Ascending aorta (tissue), 2 donors: ENCODE results near the gene SEMA4B. TPM values are rescaled to one million over a fixed set of nuclear protein-coding genes. Genes with fewer than 3 reads are reported as not detected.

Experiments
- DNase-seq, 2 donors: peaks; one replicate each; pipeline ENCODE4 v3.0.0-alpha.2; 2019; ENCODE audit warnings: low spot score in 2 of 2
- H3K27ac ChIP-seq, 2 donors: fragments of 200-600 bp; sonication (generic); one replicate each; pipeline ENCODE4 v1.5.1; 2016 to 2017; ENCODE audit warnings: mild to moderate bottlenecking in 1 of 2
- H3K27me3 ChIP-seq: fragments of 200-600 bp; sonication (generic); one replicate; pipeline ENCODE4 v1.5.1; 2017
- H3K36me3 ChIP-seq, 2 donors: fragments of 200-600 bp; sonication (generic); one replicate each; pipeline ENCODE4 v1.5.1; 2016
- H3K4me1 ChIP-seq, 2 donors: fragments of 200-600 bp; sonication (generic); one replicate each; pipeline ENCODE4 v1.5.1; 2016 to 2017; ENCODE audit warnings: mild to moderate bottlenecking in 1 of 2
- H3K4me3 ChIP-seq, 2 donors: fragments of 200-600 bp; sonication (generic); one replicate each; pipeline ENCODE4 v1.5.1; 2016 to 2017; ENCODE audit warnings: mild to moderate bottlenecking in 1 of 2
- H3K9me3 ChIP-seq, 2 donors: fragments of 200-600 bp; sonication (generic); one replicate each; pipeline ENCODE4 v1.5.1; 2016
- intact Hi-C: fragments of 100-400 bp; cut with DNase I; formaldehyde crosslinking; loops from one replicate; pipeline ENCODE4 v1.15.1; 2023
- total RNA-seq: library from RNA; depleted of rRNA; stranded (reverse); fragments of >200 nt; gene quantifications from one replicate; pipeline ENCODE4 v1.1.0, GENCODE V29; 2016
- TF ChIP-seq, protein P1 (sequence below), 3 experiments: fragments of 200-600 bp in 2 of 3; fragments of 450-650 bp in 1 of 3; sonication (generic) in 2 of 3; IDR thresholded peaks; one replicate each; pipeline ENCODE4 v1.5.1; 2016 to 2019; ENCODE audit warnings: antibody characterized with exemption in 3 of 3, mild to moderate bottlenecking in 1 of 3, moderate library complexity in 1 of 3

The SEMA4B gene
- total RNA-seq, 1 donor from 2014 or later, result 51.2 TPM

GRCh38 chr15:90165157-90165556 is 36.0 kb upstream of the SEMA4B start:
- no peak for DNase-seq
- H3K27ac ChIP-seq, result peak overlapping the region; percentile 6 to 79

DNA sequence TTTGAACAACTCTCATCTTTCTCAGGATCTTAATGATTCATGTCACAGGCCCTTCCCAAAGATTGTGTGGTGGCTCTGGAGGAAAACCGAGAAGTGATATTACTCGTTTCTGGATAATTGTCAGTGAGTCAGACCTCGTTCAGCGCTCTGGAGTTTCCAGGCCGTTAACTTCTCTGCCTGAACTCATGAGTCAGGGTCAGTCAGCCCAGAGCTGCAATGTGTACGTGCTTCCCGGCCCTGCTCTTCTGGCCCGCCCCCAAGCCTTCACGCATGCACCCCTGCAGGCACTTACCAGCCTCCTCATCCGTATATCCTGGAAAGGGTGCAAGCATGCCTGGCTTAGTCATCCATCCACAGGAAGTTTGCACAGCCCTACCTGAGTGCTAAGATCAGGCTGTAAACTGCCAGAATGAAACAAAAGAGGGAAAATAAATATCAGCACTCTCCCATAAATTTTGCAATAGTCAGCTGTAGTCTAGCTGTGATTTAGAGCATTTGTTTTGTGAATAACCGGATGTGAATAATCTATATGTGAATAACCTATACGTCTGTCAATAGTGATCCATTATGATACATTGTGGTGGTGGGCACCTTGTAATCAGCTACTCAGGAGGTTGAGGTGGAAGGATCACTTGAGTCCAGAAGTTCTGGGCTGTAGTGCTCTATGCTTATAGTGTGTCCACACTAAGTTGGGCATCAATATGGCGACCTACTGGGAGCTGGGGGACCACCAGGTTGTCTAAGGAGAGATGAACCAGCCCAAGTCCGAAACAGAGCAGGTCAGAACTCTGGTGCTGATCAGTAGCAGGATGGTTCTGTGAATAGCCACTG is 35.3 kb upstream of the SEMA4B start:
- H3K27ac ChIP-seq, result peak overlapping the region; percentile 6 to 79
- H3K27me3 ChIP-seq, result no peaks in the 10 kb centered on the region
- H3K36me3 ChIP-seq, result no peaks in the 10 kb centered on the region
- H3K4me3 ChIP-seq, result no peak overlapping the region
- TF ChIP-seq, protein P1, sequence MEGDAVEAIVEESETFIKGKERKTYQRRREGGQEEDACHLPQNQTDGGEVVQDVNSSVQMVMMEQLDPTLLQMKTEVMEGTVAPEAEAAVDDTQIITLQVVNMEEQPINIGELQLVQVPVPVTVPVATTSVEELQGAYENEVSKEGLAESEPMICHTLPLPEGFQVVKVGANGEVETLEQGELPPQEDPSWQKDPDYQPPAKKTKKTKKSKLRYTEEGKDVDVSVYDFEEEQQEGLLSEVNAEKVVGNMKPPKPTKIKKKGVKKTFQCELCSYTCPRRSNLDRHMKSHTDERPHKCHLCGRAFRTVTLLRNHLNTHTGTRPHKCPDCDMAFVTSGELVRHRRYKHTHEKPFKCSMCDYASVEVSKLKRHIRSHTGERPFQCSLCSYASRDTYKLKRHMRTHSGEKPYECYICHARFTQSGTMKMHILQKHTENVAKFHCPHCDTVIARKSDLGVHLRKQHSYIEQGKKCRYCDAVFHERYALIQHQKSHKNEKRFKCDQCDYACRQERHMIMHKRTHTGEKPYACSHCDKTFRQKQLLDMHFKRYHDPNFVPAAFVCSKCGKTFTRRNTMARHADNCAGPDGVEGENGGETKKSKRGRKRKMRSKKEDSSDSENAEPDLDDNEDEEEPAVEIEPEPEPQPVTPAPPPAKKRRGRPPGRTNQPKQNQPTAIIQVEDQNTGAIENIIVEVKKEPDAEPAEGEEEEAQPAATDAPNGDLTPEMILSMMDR (IDR thresholded peaks at IDR 0.05), result no peak
- H3K4me1 ChIP-seq, result peaks cover 0 to 5% of the 10 kb centered on the region in 2 donors
- intact Hi-C loops, result no loop called here
- no peaks in the 10 kb centered on the region for H3K9me3 ChIP-seq
- DNase-seq, result peak; percentile 69 to 86

More at GRCh38 chr15:90165157-90165556, 36.0 kb upstream of the SEMA4B start:
- Histone ChIP-seq H3K4me1 (peaks cover 0 to 5% of the 10 kb centered on the region in 2 donors), H3K27me3 (no peaks in the 10 kb centered on the region), H3K36me3 (no peaks in the 10 kb centered on the region), H3K4me3 (no peak overlapping the region), H3K9me3 (no peaks in the 10 kb centered on the region)
- TF ChIP-seq, protein P1 (IDR thresholded peaks at IDR 0.05), result no peak
- intact Hi-C loops, result no loop called here

- no peaks in the 10 kb centered on the region for H3K27me3 ChIP-seq
- intact Hi-C loops, result no loop called here
Observed at GRCh38 chr15:90167121-90167520, 34.0 kb upstream of the SEMA4B start.

GRCh38 chr15:90171623-90172022 is 29.5 kb upstream of the SEMA4B start:
- DNase-seq, result no peak
- no peak overlapping the region for H3K27ac ChIP-seq
- H3K36me3 ChIP-seq, result no peaks in the 10 kb centered on the region
- peaks cover 10% of the 10 kb centered on the region in 2 donors for H3K4me1 ChIP-seq
- H3K27me3 ChIP-seq, result no peaks in the 10 kb centered on the region
- intact Hi-C loops, result loop anchor here (5.0 kb wide), 1 partner anchor 994 kb away; no protein-coding TSS in a partner anchor
- no peak overlapping the region for H3K4me3 ChIP-seq
- H3K9me3 ChIP-seq, result no peaks in the 10 kb centered on the region
- TF ChIP-seq, protein P1 (IDR thresholded peaks at IDR 0.05), result no peak

More at GRCh38 chr15:90167121-90167520, 34.0 kb upstream of the SEMA4B start:
- Histone ChIP-seq H3K4me1 (peaks cover 0 to 5% of the 10 kb centered on the region in 2 donors), H3K27ac (no peak overlapping the region), H3K36me3 (no peaks in the 10 kb centered on the region), H3K4me3 (no peak overlapping the region), H3K9me3 (no peaks in the 10 kb centered on the region)
- no peak for DNase-seq
- TF ChIP-seq, protein P1 (IDR thresholded peaks at IDR 0.05), result no peak

GRCh38 chr15:90173372-90173771 is 27.8 kb upstream of the SEMA4B start:
- no peak for DNase-seq
- no peaks in the 10 kb centered on the region for H3K9me3 ChIP-seq
- H3K36me3 ChIP-seq, result no peaks in the 10 kb centered on the region
- no peak overlapping the region for H3K4me3 ChIP-seq
- intact Hi-C loops, result loop anchor here (5.0 kb wide), 1 partner anchor 996 kb away; no protein-coding TSS in a partner anchor
- peaks cover 10% of the 10 kb centered on the region in 2 donors for H3K4me1 ChIP-seq
- no peak overlapping the region for H3K27ac ChIP-seq
- TF ChIP-seq, protein P1 (IDR thresholded peaks at IDR 0.05), result no peak
- H3K27me3 ChIP-seq, result no peaks in the 10 kb centered on the region
